GM12892 (cell line): ENCODE measurements around the gene BORCS5.
"Not testable (repeated sequence)": the region's sequence is repeated elsewhere in the genome, so short reads cannot be mapped to it uniquely, and the experiment has no call there.

Experiments used
- DNase-seq: peaks from one replicate; pipeline ENCODE4 v3.0.0; 2011; ENCODE audit not compliant: insufficient read length
- FAIRE-seq: peaks from 2 replicates; lab custom pipeline; 2011; peaks lifted over from hg19 to GRCh38; lab: Jason Lieb, UNC
- POLR2A ChIP-seq: IDR thresholded peaks from 2 replicates; pipeline ENCODE4 v1.6.1; 2011; ENCODE audit warnings: low read depth, low read length, control low read depth
- POLR2AphosphoS5 ChIP-seq: IDR thresholded peaks from 2 replicates; pipeline ENCODE4 v1.6.1; 2011; ENCODE audit warnings: low read depth, low read length, control low read depth
- TAF1 ChIP-seq: IDR thresholded peaks from 2 replicates; pipeline ENCODE4 v1.6.1; 2011; ENCODE audit warnings: low read depth, mild to moderate bottlenecking, control low read depth, low read length, borderline replicate concordance

BORCS5 gene

GRCh38 chr12:12460935-12461922 is 104.4 kb downstream of the BORCS5 start:
- FAIRE-seq (no peak), DNase-seq (no peak)
- no peak for TF ChIP-seq POLR2A

- TF ChIP-seq POLR2A (no peak), POLR2AphosphoS5 (no peak), TAF1 (no peak)
- FAIRE-seq: peak; percentile 73
- DNase-seq: no peak
Observed at GRCh38 chr12:12461923-12462315, 105.0 kb downstream of the BORCS5 start.

- no peak for DNase-seq
- TF ChIP-seq POLR2A: no peak
- TF ChIP-seq TAF1: no peak
- no peak for TF ChIP-seq POLR2AphosphoS5
- no peak for FAIRE-seq
Observed at GRCh38 chr12:12465522-12465921, 108.6 kb downstream of the BORCS5 start.

GRCh38 chr12:12466157-12466556 is 109.3 kb downstream of the BORCS5 start:
- DNase-seq (no peak), FAIRE-seq (no peak)
- TF ChIP-seq POLR2AphosphoS5: no peak
- TF ChIP-seq POLR2A: no peak

GRCh38 chr12:12467264-12467663 is 110.4 kb downstream of the BORCS5 start:
- no peak for DNase-seq
- no peak for TF ChIP-seq TAF1
- TF ChIP-seq POLR2AphosphoS5: no peak
- no peak for TF ChIP-seq POLR2A
- no peak for FAIRE-seq

GRCh38 chr12:12467688-12468261 is 110.9 kb downstream of the BORCS5 start:
- FAIRE-seq: no peak

GRCh38 chr12:12468575-12468974 is 111.7 kb downstream of the BORCS5 start:
- no peak for TF ChIP-seq TAF1
- TF ChIP-seq POLR2A: no peak
- TF ChIP-seq POLR2AphosphoS5: no peak
- FAIRE-seq (no peak), DNase-seq (no peak)

More at GRCh38 chr12:12467688-12468261, 110.9 kb downstream of the BORCS5 start:
- DNase-seq: no peak
- TF ChIP-seq POLR2AphosphoS5: no peak

DNA sequence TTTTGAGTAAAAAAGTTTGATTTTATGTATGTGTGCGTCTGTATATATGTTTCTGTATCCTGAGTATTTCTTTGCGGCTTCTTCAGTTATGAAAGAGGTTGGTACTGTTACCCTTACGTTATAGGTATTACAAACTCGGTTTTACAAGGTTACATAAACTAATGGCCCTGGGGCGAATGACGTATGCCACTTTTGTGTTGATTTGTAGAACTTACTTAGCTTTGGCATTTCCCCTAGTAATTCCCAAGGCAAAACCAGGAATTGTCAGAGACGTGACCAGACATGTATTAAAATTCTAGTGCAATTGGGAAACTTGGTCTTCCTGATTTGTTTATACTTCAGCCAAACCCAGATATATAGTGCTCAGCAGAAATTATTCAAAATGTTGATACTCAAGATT is 112.5 kb downstream of the BORCS5 start:
- DNase-seq (no peak), FAIRE-seq (no peak)
- TF ChIP-seq POLR2AphosphoS5 (no peak), TAF1 (no peak), POLR2A (no peak)

DNA sequence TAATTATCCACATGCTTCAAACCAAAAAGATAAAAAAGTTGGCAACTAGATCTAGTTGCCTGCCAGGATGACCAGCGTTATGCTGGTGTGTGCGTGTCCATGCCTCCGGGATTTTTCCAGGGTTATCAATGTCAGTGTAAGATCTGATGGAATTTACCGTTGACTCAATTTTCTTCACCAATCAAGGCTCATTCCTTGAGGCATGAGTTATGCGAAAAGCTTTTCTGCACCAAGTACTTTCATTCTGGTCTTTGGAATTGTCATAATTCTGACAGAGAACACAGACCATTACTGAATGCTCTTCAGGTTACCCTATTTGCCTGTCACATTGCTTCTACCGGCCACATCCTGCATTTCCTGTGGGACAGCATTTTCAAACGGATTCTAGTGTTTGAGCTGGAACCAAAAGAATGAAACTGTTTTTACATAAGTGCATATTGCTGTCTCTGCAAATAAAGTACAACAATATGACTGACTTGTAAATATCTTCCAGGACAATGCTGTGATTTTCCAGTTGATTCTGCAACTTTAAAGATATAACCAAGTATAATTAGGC is 114.0 kb downstream of the BORCS5 start:
- FAIRE-seq: no peak
- DNase-seq: no peak
- TF ChIP-seq TAF1 (no peak), POLR2A (no peak), POLR2AphosphoS5 (no peak)

GRCh38 chr12:12471982-12472961 is 115.4 kb downstream of the BORCS5 start:
- not testable (repeated sequence) for FAIRE-seq, DNase-seq

DNA sequence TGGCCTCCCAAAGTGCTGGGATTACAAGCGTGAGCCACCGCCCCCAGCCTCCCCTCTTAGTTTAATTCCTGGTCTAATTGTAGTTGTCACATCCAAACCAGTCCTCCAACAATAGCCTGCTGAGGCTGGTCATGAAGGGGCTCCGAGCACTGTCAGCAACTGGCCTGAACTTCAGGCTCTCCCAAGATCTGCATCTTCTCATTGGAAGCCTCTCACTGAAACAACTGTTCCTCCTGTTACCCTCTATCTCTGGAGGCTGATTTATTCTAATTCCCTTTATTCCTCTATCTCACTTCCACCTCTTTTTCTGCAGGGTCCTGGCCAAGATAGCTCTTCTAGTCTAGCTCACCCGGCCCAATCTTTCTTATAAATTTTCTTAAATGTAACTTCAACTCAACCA is 116.3 kb downstream of the BORCS5 start:
- DNase-seq: no peak
- no peak for FAIRE-seq
- TF ChIP-seq TAF1: no peak
- no peak for TF ChIP-seq POLR2AphosphoS5
- no peak for TF ChIP-seq POLR2A
